Skeletal muscle tissue (tissue), 4 donors: ENCODE results near the gene SPAG7. TPM values are rescaled to one million over a fixed set of nuclear protein-coding genes. Genes with fewer than 3 reads are reported as not detected.

Source experiments
- H3K27ac ChIP-seq: one replicate; pipeline ENCODE4 v1.7.0; 2013; ENCODE audit warnings: mild to moderate bottlenecking, low read depth, low read length, inconsistent platforms
- H3K27me3 ChIP-seq, 3 donors: one replicate each; pipeline ENCODE4 v1.7.0; 2013; ENCODE audit warnings: low read length in 3 of 3; ENCODE audit not compliant: control insufficient read depth in 3 of 3, insufficient read depth in 3 of 3
- H3K36me3 ChIP-seq, 3 donors: one replicate each; pipeline ENCODE4 v1.7.0; 2013; ENCODE audit warnings: low read length in 3 of 3; ENCODE audit not compliant: control insufficient read depth in 3 of 3, insufficient read depth in 3 of 3
- H3K4me1 ChIP-seq, 3 donors: one replicate each; pipeline ENCODE4 v1.7.0; 2013; ENCODE audit warnings: low read length in 3 of 3, mild to moderate bottlenecking in 3 of 3; ENCODE audit not compliant: control insufficient read depth in 3 of 3, insufficient read depth in 3 of 3
- H3K4me3 ChIP-seq, 3 donors: one replicate each; pipeline ENCODE4 v1.7.0; 2013; ENCODE audit warnings: low read length in 3 of 3
- H3K9ac ChIP-seq, 3 donors: one replicate each; pipeline ENCODE4 v1.7.0; 2013; ENCODE audit warnings: low read length in 3 of 3, mild to moderate bottlenecking in 3 of 3, moderate library complexity in 2 of 3, low read depth in 1 of 3
- H3K9me3 ChIP-seq, 3 donors: one replicate each; pipeline ENCODE4 v1.7.0; 2013; ENCODE audit warnings: low read length in 3 of 3; ENCODE audit not compliant: control insufficient read depth in 3 of 3
- total RNA-seq: library from RNA; depleted of rRNA; stranded (reverse); fragments of >200 nt; gene quantifications from one replicate; pipeline ENCODE4 v1.2.3, GENCODE V29; 2014
- donor health status: Osteomylitis.

SPAG7 gene
- total RNA-seq, 1 donor from 2014 or later = 51.7 TPM

DNA sequence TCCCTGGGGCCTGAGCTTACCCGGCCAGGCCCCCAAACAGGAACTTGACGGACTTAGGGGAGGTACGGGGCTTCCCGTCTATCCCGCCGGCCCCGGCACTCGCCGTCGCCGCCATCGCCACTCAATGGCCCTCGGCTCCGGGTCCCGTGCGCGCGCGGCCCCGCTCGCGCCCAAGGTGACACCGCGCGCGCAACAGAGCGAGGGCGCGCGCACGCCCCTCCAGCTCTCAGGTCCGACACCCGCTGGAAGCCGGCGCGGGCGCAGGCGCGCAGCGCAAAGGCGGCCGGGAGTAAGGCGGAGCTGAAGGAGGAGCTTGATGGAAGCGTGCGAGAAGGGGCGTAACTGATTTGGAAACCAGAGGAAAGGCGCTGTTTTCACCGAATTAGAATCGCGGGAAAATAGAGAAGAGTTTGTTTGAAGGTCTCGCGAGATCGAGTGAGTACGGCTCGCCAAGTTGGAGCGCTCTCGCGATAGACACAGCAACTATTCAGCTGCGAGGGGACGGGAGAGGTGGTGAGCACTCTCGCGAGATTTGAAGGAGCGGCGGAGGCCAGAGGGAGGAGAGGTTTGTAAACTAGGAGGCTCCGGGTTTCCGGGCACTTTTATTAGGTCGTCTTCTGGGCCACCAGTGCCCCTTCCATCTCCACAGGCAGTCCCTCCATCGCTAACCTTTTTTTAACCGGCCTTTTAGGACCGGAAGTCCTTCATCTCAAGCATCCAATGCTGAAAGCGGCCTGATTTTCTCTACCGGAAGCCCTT is 27.6 kb downstream of the SPAG7 start, which contains the start of the genes RNF167 and SLC25A11:
Gene RNF167 (plus strand): TSS at position 473 of the 759 bp plus-strand sequence. CDS start 642 bp downstream, outside the sequence.
Gene SLC25A11 (minus strand): TSS at position 251 of the 759 bp plus-strand sequence. CDS start 136 bp downstream, at position 115.
- Histone ChIP-seq H3K36me3 (peaks cover 50 to 63% (median 55%) of the 10 kb centered on the region in 3 donors), H3K9me3 (no peaks in the 10 kb centered on the region), H3K4me1 (peaks cover 56 to 79% (median 66%) of the 10 kb centered on the region in 3 donors), H3K9ac (peak within 1 kb of the TSS; percentile 94 to 99 (median 98)), H3K27ac (peak within 1 kb of the TSS; percentile 92), H3K27me3 (no peaks in the 10 kb centered on the region), H3K4me3 (peak within 1 kb of the TSS; percentile 81 to 98 (median 91))

DNA sequence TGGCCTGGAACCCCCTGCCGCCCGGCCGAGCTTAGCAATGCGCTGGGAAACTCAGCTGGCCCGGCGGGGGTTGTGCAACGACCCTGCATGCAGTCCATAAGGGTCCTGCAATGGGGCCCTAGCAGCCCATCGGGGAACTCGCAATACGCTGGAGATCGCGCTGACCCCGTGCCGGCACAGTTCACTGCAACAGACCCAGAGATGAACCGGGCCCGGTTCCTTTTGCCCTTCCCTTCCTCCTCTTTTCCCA is 28.1 kb downstream of the SPAG7 start:
- H3K27ac ChIP-seq = peak overlapping the region; percentile 92
- no peaks in the 10 kb centered on the region for H3K27me3 ChIP-seq
- peak overlapping the region; percentile 81 to 98 (median 91) for H3K4me3 ChIP-seq
- peaks cover 45 to 58% (median 50%) of the 10 kb centered on the region in 3 donors for H3K36me3 ChIP-seq
- peak overlapping the region; percentile 94 to 99 (median 98) for H3K9ac ChIP-seq
- peaks cover 55 to 76% (median 65%) of the 10 kb centered on the region in 3 donors for H3K4me1 ChIP-seq
- H3K9me3 ChIP-seq = no peaks in the 10 kb centered on the region

DNA sequence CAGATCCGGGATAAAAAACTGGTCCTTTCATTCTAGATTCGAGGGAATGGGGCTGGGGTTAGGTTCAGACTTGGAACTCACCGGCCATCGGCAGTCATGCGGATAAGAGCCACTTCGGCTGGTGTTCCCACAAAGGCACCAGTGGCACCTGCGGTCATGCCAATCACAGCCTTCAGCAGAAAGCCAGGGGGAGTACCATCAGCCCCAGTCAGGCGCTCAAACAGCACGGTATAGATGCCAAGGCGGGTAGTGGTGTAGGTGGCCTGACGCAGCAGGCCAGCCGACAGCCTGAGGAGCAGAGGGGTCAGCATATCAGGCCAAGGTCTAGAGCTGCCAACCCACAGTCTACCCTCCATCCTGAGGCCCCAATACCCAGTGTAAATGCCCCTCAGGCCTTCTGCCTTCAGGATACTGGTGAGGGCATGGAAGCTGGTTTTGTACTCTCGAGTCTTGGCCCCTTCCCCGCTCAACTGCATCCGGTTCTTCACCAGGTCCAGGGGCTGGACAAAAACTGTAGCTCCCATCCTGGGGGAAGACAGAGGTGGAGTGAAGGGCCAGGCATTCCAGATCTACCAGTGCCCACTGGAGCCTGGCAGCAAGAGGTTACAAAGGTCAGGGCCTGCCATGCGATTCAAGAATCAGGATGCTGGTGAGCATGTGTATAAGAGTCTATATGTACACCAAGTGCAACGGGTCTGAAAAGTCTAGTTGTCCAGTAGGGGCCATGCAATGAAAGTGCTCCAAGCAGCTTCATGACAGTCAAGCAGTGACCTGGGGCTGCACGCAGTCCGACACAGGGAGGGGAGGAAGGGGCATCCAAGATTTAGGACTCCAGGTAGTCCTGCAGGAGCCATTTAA is 28.7 kb downstream of the SPAG7 start:
- Histone ChIP-seq H3K4me1 (peaks cover 61 to 80% (median 69%) of the 10 kb centered on the region in 3 donors), H3K9me3 (no peaks in the 10 kb centered on the region), H3K36me3 (peaks cover 40 to 53% (median 45%) of the 10 kb centered on the region in 3 donors), H3K27ac (peak overlapping the region; percentile 92), H3K9ac (peak overlapping the region; percentile 94 to 99 (median 98)), H3K27me3 (no peaks in the 10 kb centered on the region), H3K4me3 (peak overlapping the region; percentile 81 to 98 (median 91))

DNA sequence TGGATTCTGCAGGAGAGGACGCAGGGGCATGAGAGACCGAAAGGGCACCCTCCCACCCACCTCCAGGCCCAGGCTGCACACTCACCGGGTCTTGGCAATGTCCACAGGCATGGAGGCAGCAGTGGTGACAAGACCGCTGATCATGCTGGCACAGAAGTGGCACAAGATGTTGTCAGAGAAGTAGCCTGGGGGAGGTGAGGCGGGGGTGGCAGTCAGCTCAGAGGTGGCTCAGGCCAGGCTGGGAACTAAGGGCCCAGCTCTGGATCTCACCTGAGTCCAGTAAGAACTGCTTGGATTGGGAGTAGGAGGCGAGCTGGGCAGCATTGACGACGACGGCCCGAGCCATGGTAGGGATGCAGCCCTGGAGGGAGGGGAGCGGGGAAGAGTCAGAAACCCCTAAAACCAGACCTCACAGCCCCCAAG is 29.5 kb downstream of the SPAG7 start:
- peak overlapping the region; percentile 94 to 99 (median 98) for H3K9ac ChIP-seq
- H3K4me3 ChIP-seq = peak overlapping the region; percentile 81 to 98 (median 91)
- H3K4me1 ChIP-seq = peaks cover 62 to 76% (median 67%) of the 10 kb centered on the region in 3 donors
- no peaks in the 10 kb centered on the region for H3K27me3 ChIP-seq
- H3K9me3 ChIP-seq = no peaks in the 10 kb centered on the region
- peak overlapping the region; percentile 92 for H3K27ac ChIP-seq
- H3K36me3 ChIP-seq = peaks cover 32 to 45% (median 39%) of the 10 kb centered on the region in 3 donors

DNA sequence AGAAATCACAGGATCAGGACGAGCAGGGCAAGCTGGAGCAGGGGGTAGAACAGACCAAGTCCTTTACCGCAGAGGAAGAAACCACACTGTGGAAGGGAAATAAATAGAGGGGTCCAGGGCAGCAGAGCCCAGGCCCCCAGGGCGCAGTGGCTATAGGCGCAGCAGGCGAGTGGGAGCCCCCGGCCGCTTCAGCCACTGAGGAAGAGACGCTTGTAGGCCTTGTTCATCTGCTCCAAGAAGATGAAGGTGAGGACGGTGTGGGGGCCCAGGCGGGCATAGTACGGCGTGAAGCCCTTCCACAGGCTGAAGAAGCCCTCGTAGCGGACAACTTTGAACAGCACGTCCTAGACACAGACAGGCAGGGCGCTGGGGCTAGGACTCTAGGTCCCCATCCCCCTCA is 30.1 kb downstream of the SPAG7 start:
- Histone ChIP-seq H3K4me3 (no peak overlapping the region), H3K27me3 (no peaks in the 10 kb centered on the region), H3K27ac (peak overlapping the region; percentile 92), H3K4me1 (peaks cover 62 to 71% (median 68%) of the 10 kb centered on the region in 3 donors), H3K36me3 (peaks cover 27 to 40% (median 34%) of the 10 kb centered on the region in 3 donors), H3K9ac (peak overlapping the region; percentile 43 to 99 (median 46)), H3K9me3 (no peaks in the 10 kb centered on the region)

DNA sequence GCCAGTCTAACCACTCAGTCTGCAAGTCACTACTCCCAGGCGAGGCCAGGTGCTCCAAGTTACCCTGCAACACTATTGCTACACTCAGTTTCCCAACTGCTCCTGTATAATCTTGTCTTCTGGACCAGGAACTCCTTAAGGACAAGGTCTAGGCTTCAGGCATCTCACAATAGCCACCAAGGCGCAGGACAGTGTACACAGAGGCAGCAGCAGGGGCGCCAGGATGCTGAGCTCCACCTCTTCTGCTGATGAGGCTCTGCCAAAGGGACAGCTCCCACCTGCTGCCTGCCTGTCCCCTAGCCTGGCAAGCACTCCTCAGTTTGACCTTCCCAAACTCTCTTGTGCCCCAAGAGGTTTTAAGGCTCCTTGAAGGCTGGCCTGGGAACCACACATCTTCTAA is 31.2 kb downstream of the SPAG7 start:
- Histone ChIP-seq H3K36me3 (peaks cover 19 to 32% (median 28%) of the 10 kb centered on the region in 3 donors), H3K27ac (peak overlapping the region; percentile 92), H3K4me1 (peaks cover 58 to 64% (median 62%) of the 10 kb centered on the region in 3 donors), H3K27me3 (no peaks in the 10 kb centered on the region), H3K9ac (peak overlapping the region; percentile 3 to 99 (median 43)), H3K9me3 (no peaks in the 10 kb centered on the region), H3K4me3 (peak overlapping the region in 1 of 3 donors; percentile 41)

DNA sequence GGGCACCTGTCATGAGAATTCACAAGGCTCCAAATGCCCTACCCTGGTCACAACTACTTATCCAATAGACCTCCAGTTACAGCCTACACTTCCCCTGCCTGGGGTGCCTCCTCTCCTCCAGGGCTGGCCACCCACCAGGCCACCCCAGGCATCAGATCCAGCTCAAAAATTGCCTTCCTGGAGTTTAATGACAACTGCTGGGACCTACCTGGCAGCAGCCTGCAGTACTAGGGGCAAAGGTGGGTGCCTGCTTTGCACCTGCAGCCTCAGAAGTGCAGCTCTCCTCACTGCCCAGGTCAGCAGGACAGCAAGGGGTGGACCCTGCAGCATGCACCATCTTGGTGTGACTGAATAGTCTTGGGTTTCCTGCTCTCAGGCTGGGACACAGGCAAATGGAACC is 32.0 kb downstream of the SPAG7 start:
- peaks cover 19 to 34% (median 29%) of the 10 kb centered on the region in 3 donors for H3K36me3 ChIP-seq
- peak overlapping the region in 1 of 3 donors; percentile 99 for H3K9ac ChIP-seq
- peaks cover 50 to 56% (median 54%) of the 10 kb centered on the region in 3 donors for H3K4me1 ChIP-seq
- H3K27me3 ChIP-seq = no peaks in the 10 kb centered on the region
- no peak overlapping the region for H3K4me3 ChIP-seq
- H3K27ac ChIP-seq = no peak overlapping the region
- H3K9me3 ChIP-seq = no peaks in the 10 kb centered on the region

DNA sequence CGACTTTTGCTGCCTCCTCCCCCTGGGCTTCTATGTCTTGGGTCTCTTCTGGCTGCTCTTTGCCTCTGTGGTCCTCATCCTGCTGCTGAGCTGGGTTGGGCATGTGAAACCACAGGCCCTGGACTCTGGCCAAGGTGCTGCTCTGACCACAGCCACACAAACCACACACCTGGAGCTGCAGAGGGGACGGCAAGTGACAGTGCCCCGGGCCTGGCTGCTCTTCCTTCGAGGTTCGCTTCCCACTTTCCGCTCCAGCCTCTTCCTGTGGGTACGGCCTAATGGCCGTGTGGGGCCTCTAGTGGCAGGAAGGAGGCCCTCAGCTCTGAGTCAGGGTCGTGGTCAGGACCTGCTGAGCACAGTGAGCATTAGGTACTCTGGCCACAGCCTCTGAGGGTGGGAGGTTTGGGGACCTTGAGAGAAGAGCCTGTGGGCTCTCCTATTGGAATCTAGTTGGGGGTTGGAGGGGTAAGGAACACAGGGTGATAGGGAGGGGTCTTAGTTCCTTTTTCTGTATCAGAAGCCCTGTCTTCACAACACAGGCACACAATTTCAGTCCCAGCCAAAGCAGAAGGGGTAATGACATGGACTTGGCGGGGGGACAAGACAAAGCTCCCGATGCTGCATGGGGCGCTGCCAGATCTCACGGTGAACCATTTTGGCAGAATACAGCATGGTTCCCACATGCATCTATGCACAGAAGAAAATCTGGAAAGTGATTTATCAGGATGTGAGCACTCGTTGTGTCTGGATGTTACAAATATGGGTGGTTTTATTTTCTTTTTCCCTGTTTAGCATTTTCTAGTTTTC is 33.2 kb downstream of the SPAG7 start:
- Histone ChIP-seq H3K27me3 (no peaks in the 10 kb centered on the region), H3K27ac (no peak overlapping the region), H3K36me3 (peaks cover 19 to 35% (median 30%) of the 10 kb centered on the region in 3 donors), H3K9ac (peak overlapping the region; percentile 36 to 60 (median 58)), H3K4me3 (no peak overlapping the region), H3K4me1 (peaks cover 48 to 52% (median 50%) of the 10 kb centered on the region in 3 donors), H3K9me3 (no peaks in the 10 kb centered on the region)

DNA sequence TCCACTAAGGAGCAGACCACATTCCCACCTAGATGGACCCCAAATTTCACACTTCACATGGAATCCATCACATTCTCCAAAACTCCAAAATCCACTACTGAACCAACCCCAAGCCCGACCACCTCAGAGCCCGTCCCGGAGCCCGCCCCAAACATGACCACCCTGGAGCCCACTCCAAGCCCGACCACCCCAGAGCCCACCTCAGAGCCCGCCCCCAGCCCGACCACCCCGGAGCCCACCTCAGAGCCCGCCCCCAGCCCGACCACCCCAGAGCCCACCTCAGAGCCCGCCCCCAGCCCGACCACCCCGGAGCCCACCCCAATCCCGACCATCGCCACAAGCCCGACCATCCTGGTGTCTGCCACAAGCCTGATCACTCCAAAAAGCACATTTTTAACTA is 34.0 kb downstream of the SPAG7 start:
- Histone ChIP-seq H3K4me1 (peaks cover 41 to 44% (median 43%) of the 10 kb centered on the region in 3 donors), H3K27me3 (no peaks in the 10 kb centered on the region), H3K27ac (no peak overlapping the region), H3K36me3 (peaks cover 19 to 30% (median 29%) of the 10 kb centered on the region in 3 donors), H3K9me3 (no peaks in the 10 kb centered on the region), H3K9ac (peak overlapping the region in 1 of 3 donors; percentile 60), H3K4me3 (no peak overlapping the region)
